ENCODE data around the gene MYO9A.

DNA sequence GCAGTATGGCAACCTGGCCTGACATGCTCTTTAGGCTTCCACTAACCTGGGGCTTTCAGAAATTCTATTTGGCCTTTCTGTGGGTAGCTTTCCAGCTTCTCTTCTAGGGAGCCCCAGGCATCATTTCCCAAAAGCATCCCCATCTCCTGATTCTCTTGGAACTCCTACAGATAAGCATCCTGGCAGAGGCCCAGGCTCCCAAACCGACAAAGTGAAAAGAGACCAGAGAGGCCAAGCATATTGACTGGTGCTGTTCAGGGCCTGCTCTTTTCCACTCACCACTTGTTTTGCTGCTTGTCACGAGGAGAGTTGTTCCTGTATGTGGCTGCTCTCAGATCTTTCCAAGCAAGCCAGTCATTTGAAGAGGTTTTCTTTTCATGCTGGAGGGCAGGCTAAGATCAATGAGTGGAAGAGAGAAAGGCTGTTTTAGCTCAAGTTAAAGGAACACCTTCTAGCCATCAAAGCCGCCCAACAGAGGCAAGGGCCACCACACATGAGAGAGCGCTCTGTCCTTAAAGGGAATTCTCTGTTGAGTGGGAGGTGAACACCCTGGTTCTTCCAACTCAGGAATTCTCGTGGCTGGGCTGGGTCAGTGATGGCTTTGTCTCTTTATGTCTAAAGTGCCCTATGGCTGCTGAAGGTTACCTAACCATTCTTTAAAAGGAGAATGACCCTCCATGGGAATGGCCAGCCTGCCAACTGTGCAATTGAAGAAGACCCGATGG lies 338.7 kb downstream of the MYO9A start:
- TF ChIP-seq CTCF (conservative IDR thresholded peaks at IDR 0.05) (no peak), EZH2 (IDR thresholded peaks at IDR 0.05; ENCODE audit: low read depth) (no peak)
